SK-N-MC (cell line): Measurements from ENCODE around the gene COBL.

ENCODE experiments used
- EZH2 ChIP-seq: fragments of 200-600 bp; sonication (generic); IDR thresholded peaks from one replicate; pipeline ENCODE4 v1.6.1; 2017; ENCODE audit warnings: antibody characterized with exemption
- FOXP2 ChIP-seq: optimal IDR thresholded peaks from 2 replicates; pipeline ENCODE3; 2011; ENCODE audit warnings: mild to moderate bottlenecking, moderate library complexity; ENCODE audit not compliant: insufficient read depth; ENCODE audit errors: extremely low read length, control extremely low read depth
- POLR2AphosphoS5 ChIP-seq: IDR thresholded peaks from 2 replicates; pipeline ENCODE4 v1.6.1; 2012; ENCODE audit warnings: mild to moderate bottlenecking, low read depth, low read length, borderline replicate concordance

DNA sequence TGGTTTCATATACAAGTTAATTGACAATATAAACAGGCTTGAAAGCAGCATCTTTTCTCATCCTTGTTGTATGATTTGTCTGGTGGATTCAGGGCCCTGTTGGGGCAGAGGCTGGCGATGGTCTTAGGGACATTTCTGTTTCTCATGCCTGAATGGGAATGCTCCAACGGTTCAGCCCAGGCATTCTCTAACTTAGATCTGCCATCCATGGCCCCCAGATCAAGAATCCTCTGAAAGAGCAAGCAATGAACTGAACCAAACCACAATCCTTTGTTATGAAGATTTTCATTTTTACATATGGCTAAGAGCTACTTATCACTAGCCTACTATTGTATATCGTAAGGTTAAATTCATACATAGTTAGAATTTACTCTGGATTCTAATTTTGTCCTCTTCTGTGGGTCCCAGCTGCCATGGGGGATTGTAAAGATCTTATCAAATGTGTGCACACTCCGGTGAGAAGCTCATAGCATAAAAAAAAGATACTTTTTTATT, 163.9 kb downstream of the COBL start:
- TF ChIP-seq POLR2AphosphoS5 (no peak), EZH2 (no peak), FOXP2 (no peak)
